Hippocampal formation (tissue), 2 donors: ENCODE results near the gene ZNF705A.
"Not testable (repeated sequence)": the region's sequence is repeated elsewhere in the genome, so short reads cannot be mapped to it uniquely, and the experiment has no call there.

Source experiments
- DNase-seq, 2 donors: peaks; one replicate each; lab custom pipeline; 2025; lab: John Stamatoyannopoulos, UW

ZNF705A gene

GRCh38 chr12:8184206-8184605 lies 27.4 kb downstream of the ZNF705A start:
- DNase-seq: not testable (repeated sequence)

GRCh38 chr12:8188088-8188487 lies 31.3 kb downstream of the ZNF705A start:
- DNase-seq: not testable (repeated sequence)

DNA sequence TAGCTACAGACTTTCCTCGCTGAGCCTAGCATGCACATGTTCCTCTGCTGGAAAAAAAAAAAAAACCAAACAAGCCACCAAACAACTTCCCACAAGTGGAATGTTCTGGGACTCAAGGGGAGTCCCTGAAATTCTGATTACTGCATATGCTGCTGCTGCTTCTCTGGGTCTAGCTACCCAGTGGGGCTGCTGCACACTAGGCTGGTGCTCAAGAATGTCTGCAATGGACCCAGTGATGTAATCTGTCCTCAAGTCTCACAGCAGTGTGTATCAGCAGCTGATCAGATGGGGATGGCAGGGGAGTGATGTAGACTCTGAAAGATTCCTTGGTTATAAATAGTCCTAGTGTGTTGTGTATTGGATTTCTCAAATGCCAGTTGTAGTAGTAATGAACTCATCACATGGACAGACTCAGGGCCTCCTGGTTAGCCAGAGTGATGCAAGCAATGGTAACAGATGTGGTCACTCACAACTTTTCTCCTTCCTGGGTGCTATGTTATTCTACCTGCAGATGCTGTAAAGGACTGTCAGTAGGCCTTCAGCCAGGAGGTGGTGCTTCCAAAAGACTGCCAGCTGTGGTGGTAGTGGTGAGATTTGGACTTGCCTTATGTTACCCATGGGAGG lies 41.0 kb downstream of the ZNF705A start:
- not testable (repeated sequence) for DNase-seq

DNA sequence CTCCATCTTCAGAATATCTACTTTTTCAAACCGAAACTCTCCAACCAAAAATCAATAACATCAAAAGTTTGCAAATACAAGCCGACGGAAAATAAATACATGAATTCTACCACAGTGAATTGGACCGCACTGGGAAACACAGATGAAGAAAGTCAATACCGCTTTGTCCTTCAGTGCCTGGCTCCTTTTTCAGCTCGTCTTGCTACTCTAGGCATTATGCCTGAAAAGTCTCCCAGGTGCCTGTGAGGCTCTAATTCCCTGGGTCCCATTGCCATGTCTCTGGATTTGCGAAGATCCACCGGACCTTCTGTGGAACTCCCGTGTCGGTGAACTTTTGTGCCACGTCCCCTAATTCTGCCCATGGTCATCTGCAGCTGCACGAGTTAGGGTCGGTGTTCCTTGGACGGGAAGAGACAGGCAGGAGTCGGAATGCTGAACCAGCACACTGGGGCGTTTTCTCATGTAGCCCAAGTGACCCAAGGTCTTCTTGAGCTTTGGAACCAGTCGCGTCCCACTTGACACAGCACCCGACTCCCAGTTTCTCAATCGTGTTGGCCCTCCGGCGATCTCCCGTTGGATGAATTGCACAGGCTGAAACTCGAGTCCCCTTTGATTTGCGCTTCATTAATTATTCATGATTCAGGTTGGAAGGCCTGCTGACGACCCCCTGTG lies 62.0 kb downstream of the ZNF705A start:
- not testable (repeated sequence) for DNase-seq

DNA sequence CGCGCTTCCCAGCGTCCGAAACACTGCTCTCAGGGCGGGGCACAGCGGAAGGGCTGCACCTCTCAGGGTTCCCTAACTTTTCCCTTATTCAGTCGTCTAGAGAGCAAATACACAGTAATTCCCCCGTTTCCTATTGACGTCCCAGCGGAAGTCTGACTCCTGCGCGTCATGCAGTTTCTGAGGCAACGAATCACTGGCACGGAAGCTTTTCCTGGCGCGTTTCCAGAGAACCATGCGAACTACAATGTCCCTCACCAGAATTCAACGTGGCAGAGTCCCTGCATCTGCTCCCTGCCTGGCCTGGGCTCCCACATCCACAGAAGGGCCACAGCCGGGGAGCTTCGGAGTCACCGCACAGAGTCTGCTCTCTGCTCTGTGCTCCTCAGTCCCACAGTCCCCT lies 64.6 kb downstream of the ZNF705A start:
- DNase-seq: not testable (repeated sequence)

- not testable (repeated sequence) for DNase-seq
Observed at GRCh38 chr12:8221844-8222243, 65.0 kb downstream of the ZNF705A start.

GRCh38 chr12:8222303-8222702 lies 65.5 kb downstream of the ZNF705A start:
- DNase-seq: not testable (repeated sequence)

- DNase-seq: not testable (repeated sequence)
Observed at GRCh38 chr12:8223646-8224045, 66.8 kb downstream of the ZNF705A start.

DNA sequence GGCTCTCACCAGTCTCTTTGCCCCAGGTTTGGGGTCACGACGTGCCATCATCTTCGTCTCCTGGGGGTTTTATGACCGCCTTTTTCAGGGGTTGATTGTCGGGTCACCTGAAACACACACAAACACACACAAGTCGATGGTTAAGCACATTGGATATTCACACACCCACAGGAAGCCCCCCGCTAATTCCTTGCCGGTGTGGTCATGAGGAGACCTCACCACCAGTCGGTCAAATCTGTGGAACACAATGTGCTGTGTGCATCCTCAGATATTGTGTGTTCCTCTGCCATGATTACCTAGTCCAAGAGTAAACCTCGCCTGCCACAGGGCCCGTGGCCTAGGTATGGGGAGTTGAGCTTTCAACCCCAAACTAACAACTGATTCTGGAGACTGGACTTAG lies 68.0 kb downstream of the ZNF705A start:
- DNase-seq: not testable (repeated sequence)

GRCh38 chr12:8226355-8226754 lies 69.5 kb downstream of the ZNF705A start:
- no peak for DNase-seq

GRCh38 chr12:8226992-8227731 lies 70.3 kb downstream of the ZNF705A start, which contains the start of gene FAM90A1:
FAM90A1 (minus strand) TSS chr12:8227618; CDS start chr12:8224832, 2,786 bp downstream.
- not testable (repeated sequence) for DNase-seq

DNA sequence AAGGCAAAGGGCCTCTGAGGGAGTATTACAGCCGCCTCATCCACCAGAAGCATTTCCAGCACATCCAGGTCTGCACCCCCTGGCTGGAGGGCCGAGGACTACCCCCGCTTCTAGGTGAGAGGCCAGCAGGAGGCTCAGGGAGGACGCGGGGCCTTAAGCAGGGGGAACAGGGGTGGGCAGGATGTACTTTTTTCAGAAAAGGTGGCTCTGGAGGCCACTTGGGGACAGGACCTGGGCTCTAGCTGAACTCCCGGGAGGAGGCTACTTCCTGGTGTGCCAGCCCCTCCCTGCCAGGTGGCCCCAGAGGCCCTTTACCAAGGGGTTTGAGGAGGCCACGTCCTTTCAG lies 70.9 kb downstream of the ZNF705A start:
- DNase-seq: not testable (repeated sequence)

- DNase-seq: not testable (repeated sequence)
Observed at GRCh38 chr12:8228607-8229006, 71.8 kb downstream of the ZNF705A start.

- not testable (repeated sequence) for DNase-seq
Observed at GRCh38 chr12:8229486-8229885, 72.7 kb downstream of the ZNF705A start.
